GM21515 (cell line): Measurements from ENCODE around the gene SEPTIN10.

Source experiments
- ATAC-seq: cut with Tn5 transposase; IDR thresholded peaks from one replicate; pipeline ENCODE4 v1.9.1; 2021; ENCODE audit not compliant: unreplicated experiment

The SEPTIN10 gene

DNA sequence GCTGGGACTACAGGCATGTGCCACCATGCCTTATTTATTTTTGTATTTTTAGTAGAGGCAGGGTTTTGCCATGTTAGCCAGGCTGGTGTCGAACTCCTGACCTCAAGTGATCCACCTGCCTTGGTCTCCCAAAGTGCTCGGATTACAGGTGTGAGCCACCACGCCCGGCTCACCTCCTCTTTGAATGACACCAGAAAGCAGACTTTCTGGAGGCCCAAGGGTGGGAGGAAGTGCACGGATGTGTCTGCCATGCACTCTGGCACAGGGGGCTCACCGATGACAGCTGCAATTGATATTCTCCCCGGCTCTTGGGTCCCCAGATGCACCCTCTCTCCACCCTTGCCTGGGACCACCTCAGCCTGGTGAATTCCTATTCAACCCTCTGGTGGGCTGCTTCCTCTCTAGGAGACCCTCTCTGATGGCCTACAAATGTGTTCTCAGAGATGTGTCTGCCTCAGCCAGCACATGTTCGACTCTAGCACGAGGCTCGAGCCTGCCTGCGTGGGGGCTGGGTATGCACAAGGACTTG, 87.3 kb downstream of the SEPTIN10 start:
- ATAC-seq: no peak

DNA sequence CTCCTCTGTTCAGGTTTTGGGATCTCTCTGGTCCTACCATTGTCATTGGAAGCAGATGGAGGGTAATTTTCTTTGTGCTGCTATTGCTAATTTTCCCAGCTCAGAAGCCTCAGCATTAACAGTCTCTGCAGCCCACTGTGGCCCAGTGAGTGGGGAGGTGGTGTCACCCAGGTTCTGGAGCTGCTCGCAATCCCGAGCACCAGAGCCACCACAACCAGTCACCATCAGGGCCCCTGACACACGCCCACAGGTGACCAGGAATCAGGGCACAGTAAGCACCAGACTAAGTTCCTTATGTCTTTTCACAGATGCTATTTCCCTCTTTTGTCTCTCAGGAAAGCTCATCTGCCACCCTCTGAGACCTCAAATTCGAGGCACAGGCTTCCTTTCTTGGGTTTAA, 87.9 kb downstream of the SEPTIN10 start:
- ATAC-seq: no peak

DNA sequence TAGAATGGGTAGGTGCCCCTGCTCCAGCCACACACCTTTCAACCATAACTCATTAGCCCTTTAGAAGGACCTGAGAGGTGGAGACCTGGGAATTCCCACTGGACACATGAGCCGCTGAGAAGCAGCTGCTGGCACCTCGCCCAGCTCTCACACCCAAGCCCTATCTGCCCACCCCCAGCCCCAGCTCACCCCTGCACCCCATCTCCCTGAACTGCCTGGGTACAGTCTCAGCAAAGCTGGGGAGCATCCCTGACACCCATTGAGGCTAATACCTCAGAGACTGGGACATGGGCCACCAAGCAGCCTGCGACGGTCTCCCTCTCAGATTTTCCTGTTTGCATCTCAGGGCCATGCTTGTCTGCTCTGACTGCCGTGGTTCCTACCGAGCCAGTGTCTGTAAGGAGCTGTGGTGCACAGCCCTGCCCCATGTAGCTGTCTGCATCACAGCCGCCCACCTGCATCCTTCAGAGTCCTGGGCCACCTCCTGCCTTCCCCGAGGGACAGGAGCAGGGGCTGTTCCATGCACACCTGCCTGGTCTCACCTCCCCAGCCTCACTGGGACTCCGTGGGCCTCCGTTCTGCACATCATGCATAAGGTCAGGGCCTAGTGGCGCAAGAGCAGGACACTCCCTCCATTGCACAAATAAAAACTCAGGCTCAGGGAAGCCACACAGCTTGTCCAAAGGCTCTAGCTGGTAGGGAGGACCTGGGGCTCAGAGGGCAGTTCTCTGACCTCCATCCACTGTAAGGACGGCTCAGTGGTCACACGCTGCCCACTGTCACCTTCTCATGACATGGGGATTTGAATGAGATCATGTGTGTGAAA, 90.0 kb downstream of the SEPTIN10 start:
- no peak for ATAC-seq

DNA sequence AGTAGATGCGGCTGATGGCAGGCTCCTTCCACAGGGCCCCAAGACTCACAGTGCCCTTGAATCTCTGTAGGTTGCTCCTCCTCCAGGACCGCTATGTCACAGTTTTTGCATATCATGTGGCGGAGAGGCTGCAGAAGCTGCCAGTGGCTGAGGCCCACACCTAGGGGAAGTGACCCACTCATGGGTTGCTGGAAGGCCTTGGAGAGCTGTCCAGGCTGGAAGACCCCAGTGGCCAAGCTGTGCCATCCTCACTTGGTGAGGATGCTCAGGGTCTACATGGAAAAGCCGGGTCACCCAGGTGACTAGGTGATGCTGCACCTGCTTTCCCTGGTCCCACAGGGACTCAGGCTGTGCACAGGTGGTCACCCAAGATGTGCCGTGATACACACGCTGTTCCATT, 90.6 kb downstream of the SEPTIN10 start:
- ATAC-seq: no peak

DNA sequence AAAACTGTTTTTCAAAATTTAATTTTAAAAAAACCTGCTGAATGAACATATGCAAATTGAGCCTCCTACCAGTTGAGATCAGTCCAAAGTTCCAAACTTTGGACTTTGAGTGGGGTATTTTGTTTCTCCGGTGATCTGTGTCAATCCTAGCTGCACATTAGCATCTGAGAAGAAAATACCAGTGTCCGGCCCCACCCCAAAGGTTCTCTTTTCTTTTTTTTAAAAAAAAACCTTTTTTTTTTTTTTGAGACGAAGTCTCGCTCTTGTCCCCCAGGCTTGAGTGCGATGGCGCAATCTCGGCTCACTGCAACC, 91.7 kb downstream of the SEPTIN10 start:
- ATAC-seq: no peak

DNA sequence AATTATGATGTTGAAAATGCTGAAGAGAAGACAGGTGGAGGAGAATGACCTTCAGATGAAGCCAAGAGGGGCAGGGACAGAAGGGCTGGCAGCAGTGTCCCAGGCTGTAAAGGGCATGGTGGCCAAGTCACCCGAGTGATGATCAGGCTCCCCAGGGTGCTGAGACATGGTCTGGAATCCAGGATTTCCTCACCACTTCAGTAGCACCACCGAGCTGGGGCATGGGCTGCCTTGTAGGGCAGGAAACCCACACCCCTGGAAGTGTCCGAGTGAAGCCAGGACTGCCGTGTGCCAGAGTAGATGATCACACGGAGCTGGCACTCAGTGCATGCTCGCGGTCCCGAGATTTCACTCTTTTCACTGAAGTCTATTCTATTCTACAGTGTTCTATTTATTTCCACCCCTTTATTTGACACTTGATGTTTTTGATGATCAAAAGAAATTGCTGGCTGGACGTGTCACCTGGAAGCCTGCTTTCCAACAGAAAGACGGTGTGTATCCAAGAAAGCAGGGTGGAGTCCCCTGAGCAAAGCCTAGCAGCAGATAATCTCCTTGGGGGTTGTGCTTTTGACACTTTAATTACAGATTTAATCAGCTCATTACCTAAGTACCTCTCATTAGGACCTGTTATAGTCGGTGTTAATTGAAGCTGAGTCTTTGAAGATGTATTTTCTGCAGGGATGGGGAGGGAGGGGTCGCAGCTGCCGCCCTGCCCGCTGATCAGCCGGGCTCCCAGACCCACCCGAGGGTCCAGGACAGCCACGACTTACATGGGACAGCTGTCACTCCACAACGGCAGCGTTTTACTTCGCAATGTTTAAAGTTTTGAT, 92.3 kb downstream of the SEPTIN10 start:
- no peak for ATAC-seq

DNA sequence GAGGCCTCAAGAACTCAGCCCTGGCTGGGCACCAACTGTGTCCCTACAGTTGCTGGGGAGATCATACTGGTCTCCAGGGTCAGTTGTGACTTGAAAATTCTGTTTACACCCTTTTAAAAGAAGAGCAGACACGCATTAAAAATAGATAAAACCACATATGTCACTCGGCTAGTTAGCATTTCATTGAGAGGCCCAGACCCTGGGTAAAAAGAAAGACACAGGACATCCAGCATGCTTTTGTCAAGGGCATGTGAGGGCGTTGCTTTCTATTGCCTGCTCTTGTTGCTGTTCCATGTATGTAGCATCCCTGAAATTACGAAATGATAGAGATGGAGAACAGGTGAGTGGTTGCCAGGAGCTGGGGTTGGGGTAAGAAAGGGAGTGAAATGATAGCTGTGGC, 94.3 kb downstream of the SEPTIN10 start:
- ATAC-seq: no peak

DNA sequence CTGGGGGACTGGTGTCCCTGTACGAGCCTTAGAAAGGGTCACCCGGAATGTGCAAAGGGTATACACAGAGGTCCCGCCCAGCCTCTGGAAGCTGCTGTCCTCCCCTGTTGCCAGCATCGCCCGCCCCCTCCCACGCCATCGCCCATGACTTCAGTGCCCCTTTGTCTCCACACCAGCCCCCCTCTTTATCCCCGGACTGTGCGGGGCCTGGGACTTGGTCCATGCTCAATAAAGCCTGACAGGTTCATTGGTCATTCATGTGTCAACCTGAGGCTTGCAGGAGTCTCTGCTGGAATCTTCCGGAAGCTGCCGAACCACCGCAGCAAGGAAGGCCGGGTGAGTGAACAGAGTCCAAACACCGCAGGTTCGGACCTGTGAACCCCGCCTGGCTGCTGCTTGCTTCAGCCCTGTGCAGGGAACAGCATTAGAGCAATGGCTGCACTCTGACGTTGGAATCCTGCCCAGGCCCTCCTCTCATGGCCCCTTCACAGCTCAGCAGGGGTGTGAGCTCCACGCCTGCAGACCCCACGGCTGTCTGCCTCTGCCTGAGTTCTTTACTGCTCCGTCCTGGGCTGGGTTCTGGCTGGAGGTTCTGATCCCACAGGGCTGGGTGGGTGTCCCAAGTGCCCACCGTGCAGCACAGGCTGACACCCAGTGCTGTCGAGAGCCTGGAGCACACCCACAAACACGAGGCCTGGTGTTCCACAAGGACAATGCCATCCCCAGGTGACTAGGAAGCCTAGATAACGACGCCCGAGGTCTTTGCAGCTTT, 96.5 kb downstream of the SEPTIN10 start:
- ATAC-seq: no peak

DNA sequence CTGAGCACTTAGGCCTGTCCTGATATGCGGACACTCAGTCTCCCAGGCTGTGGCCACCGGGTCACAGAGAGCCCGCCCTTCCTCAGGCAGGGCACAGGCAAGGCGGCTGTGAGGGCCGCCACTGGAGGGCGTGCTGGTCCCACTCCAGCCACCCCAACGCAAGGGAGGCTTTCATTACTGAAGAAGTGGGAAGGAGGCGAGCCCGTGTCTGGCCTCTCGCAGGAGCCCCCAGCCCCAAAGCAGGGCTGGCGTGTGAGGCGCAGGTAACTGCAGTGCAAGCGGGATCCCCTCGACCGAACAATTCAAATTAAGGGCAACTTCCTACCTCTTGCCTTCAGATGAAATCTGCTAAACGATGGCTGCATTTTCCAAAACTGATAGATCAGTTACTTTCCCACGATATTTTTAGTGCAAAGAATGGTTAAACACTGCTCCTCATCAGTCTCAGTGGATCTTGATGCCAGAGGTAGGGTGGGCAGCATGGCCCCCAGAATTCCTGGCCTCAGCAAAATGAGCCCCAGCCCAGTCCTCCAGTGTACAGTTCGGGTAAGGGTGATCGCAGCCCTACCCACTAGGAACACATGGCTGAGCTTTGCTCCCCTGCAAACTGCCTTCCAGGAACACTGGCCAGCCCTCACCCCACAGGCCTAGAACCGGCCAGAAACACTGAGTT, 97.2 kb downstream of the SEPTIN10 start:
- ATAC-seq: no peak

DNA sequence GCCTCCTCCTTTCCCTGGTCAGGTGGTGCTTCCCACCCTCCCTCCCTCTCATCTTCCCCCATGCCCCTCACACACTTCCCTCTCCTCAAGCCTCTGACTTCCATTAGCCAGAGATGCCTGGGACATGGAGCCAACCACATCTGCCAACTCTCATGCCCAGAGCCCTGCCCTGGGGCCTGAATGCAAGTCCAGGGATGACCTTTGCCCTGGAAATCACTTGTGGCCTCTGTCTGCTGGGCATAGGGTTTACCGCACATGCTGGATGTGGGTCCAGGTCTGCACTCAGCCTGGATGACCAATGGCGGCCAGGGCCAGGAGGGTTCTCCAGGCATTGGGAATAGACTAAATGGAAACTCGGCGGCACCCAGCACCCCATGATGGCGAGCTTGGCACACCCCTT, 98.9 kb downstream of the SEPTIN10 start:
- no peak for ATAC-seq

DNA sequence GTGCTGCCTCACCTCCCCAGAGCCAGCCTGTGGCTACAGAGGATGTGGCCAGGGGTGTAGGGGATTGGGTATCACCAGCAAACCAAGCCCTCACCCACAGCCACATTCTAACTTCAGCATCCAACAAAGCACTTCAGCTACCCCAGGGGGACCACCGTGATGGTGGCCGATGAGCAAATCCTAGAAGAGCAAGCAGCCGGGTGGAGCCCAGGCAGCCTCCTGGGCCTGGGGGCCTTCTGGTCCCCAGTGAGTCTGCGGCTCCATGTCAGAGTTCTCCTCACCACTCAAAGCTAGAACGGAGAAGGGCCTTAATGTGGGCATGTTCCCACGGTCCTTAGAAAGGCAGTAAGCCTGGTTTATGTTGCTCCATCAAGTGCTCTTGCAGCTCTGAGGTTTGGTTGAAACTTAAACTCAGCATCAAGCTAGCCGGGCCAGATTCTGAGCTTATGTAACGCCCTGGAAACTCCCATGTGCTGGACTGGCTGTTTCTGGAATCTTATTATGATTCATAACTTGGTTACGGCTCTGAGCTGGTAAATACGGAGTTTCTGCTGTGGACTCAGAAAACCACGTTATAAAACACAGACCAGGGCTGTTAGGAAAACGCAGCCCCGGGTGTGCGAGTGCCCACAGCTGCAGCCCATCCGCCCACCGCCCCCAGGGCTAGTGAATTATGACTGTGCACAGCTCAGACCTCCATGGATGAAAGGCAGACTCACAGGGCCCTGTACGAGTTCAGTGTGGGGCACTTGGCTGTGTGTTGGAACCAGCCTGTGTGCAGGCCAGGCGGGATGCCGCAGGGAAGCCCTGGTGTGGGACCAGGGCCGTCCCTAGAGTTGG, 99.8 kb downstream of the SEPTIN10 start:
- peak; percentile 50 for ATAC-seq

DNA sequence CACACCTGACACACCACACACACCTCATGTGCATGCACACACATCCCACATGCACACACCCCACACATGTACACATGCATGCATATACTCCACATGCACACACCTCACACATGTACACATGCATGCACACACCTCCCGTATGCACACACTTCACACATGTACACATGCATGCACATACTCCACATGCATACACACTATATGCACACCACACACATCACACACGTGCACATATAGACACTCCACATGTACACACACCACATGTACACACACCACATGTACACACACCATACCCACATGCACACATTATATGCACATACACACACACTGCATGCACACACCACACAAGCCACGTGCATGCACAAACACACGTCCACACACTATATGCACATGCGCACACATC, 100.5 kb downstream of the SEPTIN10 start:
- ATAC-seq: no peak

DNA sequence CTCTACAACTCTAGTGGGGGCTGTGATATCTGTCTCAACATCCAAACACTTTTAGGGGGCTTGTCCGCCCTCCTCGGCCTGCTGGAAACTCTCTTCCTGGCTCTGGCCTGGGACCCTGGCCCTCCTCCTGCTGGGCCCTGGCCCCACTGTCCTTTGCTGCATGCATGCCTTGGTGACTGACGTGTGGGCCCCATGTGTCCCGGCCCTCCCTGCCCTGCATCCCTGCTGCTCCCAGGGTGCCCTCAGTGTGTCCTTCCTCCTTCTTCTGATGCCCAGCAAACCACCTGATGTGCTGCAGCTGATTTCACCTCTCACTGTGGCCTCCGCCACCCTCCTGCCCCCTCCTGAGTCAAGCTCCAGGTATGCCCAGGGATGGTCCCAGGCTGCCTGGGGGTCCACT, 101.7 kb downstream of the SEPTIN10 start:
- ATAC-seq: no peak

DNA sequence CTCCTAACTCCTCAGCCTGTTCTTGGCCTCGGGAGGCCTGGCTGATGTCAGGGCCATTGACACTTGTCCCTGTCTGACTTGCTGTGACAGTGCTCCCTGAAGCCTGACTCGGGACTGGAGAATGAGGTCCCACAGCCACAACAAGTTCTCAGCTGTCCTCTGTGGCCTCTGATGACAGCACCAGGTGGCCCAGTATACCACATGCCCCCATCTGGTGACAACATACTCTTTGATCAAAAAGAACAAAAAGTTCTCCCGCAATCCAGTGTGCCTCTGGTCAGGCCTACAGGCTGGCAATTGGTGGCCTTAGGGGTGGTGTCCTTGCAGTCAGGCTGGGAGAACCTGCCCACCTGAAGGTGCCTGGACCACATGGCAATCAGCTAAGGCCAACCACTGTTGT, 102.6 kb downstream of the SEPTIN10 start:
- ATAC-seq: no peak

DNA sequence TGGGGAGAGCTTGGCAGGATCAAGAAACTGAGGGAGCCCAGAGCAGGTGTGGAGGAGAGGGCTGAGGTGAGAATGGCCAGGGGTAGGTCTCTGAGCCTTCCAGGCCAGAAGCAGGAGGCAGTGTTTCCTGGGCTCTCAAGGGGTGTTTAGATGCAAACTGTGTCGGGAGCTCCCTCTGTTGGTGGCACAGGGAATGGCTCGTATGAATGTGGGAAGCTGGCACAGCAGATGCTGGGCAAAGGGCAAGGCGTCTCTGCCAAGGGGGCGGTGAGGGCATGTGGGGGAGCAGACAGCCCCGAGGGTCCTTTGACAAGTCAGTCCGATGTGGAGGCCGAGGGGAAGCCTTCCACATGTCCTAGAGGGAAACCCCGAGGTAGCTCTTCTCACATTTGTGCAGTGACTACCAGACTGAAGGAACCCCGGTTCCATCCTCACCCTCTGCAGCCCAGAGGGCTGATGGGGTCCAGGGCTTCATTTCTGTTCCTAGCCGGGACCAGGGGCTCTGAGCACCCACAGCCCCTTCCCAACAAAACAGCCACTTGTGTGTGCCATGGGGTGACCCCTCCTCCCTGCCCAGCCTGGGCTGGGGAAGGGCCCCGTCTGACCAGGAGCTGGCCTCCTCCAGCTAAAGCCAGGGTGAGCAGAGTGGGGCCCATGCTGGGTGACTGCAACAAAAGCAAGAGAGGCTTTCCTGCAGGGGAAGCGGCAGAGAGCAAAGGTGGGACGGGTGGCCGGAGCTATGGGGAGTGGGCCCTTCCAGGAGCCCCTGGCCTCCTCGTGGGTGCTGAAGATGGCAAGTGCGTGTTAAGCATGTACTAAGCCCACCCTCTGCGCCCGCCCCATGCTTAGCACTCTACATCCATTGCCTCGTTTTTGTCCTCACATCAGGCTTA, 103.4 kb downstream of the SEPTIN10 start:
- ATAC-seq: no peak

DNA sequence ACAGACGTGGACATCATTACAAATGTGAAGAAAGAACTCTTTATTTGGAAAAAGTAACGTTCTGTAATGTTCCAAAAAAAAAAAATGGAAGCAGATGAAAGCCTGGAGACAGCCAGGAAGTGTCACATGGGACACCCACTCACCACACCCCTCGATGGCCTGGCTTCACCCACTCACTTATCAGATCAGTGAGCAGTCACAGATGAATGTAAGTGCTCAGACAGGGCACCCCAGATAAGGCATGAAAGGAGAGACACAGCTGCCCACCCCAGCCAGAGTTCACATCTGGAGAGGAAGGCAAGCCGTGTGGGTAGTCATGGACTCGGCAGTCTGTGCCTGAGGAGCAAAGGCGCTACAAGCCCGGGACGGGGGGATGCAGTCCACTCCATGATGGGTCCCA, 105.2 kb downstream of the SEPTIN10 start:
- no peak for ATAC-seq

DNA sequence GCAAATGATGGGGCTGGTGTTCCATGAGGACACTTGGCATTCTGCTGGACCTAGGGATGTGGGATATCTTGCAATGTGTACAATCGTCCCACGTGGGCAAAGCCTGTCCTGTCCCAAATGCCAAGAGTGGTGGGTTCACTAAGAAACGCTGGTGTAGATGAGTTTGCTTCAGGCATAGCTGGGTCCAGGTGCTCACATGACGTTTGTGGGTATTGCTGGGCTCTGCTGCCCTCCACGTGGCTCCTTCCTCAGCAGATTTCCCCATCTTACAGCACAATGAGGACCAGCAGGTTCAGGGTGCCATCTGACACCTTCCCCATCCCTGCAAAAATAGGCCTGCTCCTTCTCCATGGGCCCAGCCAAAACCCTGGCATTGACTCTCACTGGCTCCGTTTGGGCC, 105.9 kb downstream of the SEPTIN10 start:
- no peak for ATAC-seq

DNA sequence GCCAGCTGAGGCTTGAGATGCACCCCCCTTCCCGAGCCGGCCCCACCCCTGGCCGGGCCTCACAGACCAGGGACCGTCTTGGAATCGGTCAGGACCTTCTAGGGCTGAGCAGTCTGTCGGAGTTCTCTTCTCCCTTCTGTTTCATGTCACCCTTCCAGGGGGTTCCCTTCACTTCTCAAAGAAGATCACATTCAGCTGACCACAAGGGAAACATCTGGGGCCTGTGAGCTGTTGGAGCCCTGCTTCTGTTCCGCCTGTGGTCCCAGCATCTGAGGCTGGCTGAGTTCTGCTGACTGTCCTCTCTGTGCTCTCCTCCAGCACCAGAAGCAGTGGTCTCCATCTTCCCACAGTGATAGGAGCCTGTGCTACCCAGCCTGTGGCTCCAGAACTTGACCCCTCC, 106.5 kb downstream of the SEPTIN10 start:
- ATAC-seq: no peak

DNA sequence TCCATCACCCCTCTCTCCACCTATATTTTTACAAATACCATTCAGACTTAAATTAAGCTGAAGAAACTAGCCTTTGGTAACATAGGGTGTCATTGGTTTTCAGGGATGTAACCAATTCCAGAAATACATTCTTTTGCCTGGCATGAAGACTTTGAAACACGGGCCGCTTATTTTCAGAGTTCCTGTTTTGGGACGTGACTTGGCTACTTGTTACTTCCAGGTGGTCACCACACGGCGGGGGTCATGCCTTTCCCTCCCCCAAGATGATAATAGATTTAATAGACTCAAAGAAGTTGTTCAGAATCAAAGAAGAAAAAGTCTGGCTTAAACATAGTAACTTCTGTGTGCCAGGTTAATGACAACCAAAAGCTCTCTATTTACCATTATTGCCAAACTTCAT, 110.6 kb downstream of the SEPTIN10 start:
- no peak for ATAC-seq
